ENCODE measurements around the gene RASL10A. TPM values are rescaled to one million over a fixed set of nuclear protein-coding genes. Genes with fewer than 3 reads are reported as not detected.

Gene RASL10A
- total RNA-seq, 2 donors from 2014 or later, result 0.58 to 0.61 TPM

- no peak for ATAC-seq (replicated peaks)
- H3K27ac Mint-ChIP-seq, result no peak overlapping the region
- H3K27me3 Mint-ChIP-seq, result no peaks in the 10 kb centered on the region
Observed at GRCh38 chr22:29331658-29332300, 16.3 kb upstream of the RASL10A start.

GRCh38 chr22:29331213-29331612 is 15.7 kb upstream of the RASL10A start:
- no peaks in the 10 kb centered on the region for H3K27me3 Mint-ChIP-seq
- ATAC-seq (replicated peaks), result no peak
- H3K4me1 Mint-ChIP-seq, result no peaks in the 10 kb centered on the region
- peaks cover 22% of the 10 kb centered on the region for H3K36me3 Mint-ChIP-seq (ENCODE audit: low read depth)
- H3K4me3 Mint-ChIP-seq, result no peak overlapping the region
- H3K27ac Mint-ChIP-seq, result no peak overlapping the region
- H3K9me3 Mint-ChIP-seq, result no peaks in the 10 kb centered on the region

More at GRCh38 chr22:29331658-29332300, 16.3 kb upstream of the RASL10A start:
- H3K36me3 Mint-ChIP-seq (ENCODE audit: low read depth), result peaks cover 27% of the 10 kb centered on the region
- H3K9me3 Mint-ChIP-seq, result no peaks in the 10 kb centered on the region
- H3K4me1 Mint-ChIP-seq, result no peaks in the 10 kb centered on the region
- H3K4me3 Mint-ChIP-seq, result no peak overlapping the region

GRCh38 chr22:29330753-29331152 is 15.3 kb upstream of the RASL10A start:
- Mint-ChIP-seq H3K36me3 (ENCODE audit: low read depth) (peaks cover 17% of the 10 kb centered on the region), H3K9me3 (no peaks in the 10 kb centered on the region), H3K4me1 (no peaks in the 10 kb centered on the region), H3K27me3 (no peaks in the 10 kb centered on the region), H3K4me3 (no peak overlapping the region), H3K27ac (no peak overlapping the region)
- ATAC-seq (replicated peaks), result no peak

DNA sequence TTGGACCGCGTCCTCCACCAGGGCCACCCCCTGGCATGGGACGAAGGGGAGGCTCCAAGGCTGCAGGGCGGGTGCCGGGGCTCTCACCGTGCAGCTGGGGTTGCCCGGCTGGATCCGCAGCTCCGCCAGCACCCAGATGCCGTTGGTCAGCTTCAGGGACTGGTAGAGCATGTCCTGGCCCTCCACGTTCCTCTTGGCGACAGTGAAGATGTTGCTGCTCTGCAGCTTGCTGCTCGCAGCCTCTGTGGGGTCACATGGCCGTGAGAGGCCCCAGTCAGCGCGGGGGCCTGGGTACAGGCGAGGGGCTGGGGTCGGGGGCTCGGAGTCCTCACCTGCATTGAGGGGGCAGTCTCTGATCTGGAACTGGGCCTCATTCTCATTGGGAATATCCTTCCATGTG is 14.8 kb upstream of the RASL10A start:
- no peaks in the 10 kb centered on the region for H3K27me3 Mint-ChIP-seq
- ATAC-seq (replicated peaks), result no peak
- H3K4me3 Mint-ChIP-seq, result no peak overlapping the region
- H3K27ac Mint-ChIP-seq, result no peak overlapping the region
- H3K4me1 Mint-ChIP-seq, result no peaks in the 10 kb centered on the region
- no peaks in the 10 kb centered on the region for H3K9me3 Mint-ChIP-seq
- H3K36me3 Mint-ChIP-seq (ENCODE audit: low read depth), result peaks cover 13% of the 10 kb centered on the region

DNA sequence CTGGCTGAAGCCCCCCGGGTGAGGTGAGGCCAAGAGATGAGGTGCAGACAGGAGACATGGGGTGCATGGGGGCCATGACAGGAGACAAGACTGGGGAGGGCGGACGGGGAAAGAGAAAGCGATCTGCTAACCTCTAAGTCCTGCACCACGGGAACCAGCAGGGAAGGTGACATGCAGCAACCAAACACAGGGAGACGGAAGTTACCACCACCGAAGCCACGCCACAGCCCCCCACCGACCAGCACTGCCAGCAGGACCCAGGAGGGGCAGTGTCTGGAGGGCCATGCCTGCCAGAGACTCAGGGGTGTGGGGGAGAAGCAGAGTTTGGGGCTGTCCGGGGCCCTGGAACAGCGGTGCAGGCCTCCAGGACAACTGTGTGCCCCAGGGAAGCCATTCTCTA is 14.1 kb upstream of the RASL10A start:
- no peak overlapping the region for H3K4me3 Mint-ChIP-seq
- H3K27ac Mint-ChIP-seq, result no peak overlapping the region
- H3K27me3 Mint-ChIP-seq, result no peaks in the 10 kb centered on the region
- no peaks in the 10 kb centered on the region for H3K4me1 Mint-ChIP-seq
- H3K9me3 Mint-ChIP-seq, result no peaks in the 10 kb centered on the region
- peaks cover 13% of the 10 kb centered on the region for H3K36me3 Mint-ChIP-seq (ENCODE audit: low read depth)
- ATAC-seq (replicated peaks), result no peak

GRCh38 chr22:29328566-29329500 is 13.3 kb upstream of the RASL10A start:
- no peaks in the 10 kb centered on the region for H3K4me1 Mint-ChIP-seq
- H3K27ac Mint-ChIP-seq, result no peak overlapping the region
- no peaks in the 10 kb centered on the region for H3K27me3 Mint-ChIP-seq
- no peak overlapping the region for H3K4me3 Mint-ChIP-seq
- H3K36me3 Mint-ChIP-seq (ENCODE audit: low read depth), result peaks cover 13% of the 10 kb centered on the region
- ATAC-seq (replicated peaks), result no peak
- no peaks in the 10 kb centered on the region for H3K9me3 Mint-ChIP-seq

- Mint-ChIP-seq H3K9me3 (no peaks in the 10 kb centered on the region), H3K27me3 (no peaks in the 10 kb centered on the region), H3K4me1 (no peaks in the 10 kb centered on the region), H3K27ac (no peak overlapping the region), H3K36me3 (ENCODE audit: low read depth) (peaks cover 6% of the 10 kb centered on the region), H3K4me3 (no peak overlapping the region)
- peak; percentile 7 for ATAC-seq (replicated peaks)
Observed at GRCh38 chr22:29328055-29328454, 12.6 kb upstream of the RASL10A start.

GRCh38 chr22:29327089-29327764 is 11.7 kb upstream of the RASL10A start:
- Mint-ChIP-seq H3K27ac (no peak overlapping the region), H3K36me3 (ENCODE audit: low read depth) (peaks cover 6% of the 10 kb centered on the region), H3K27me3 (no peaks in the 10 kb centered on the region)

GRCh38 chr22:29326481-29326880 is 11.0 kb upstream of the RASL10A start:
- Mint-ChIP-seq H3K4me3 (no peak overlapping the region), H3K4me1 (no peaks in the 10 kb centered on the region), H3K27ac (no peak overlapping the region), H3K9me3 (no peaks in the 10 kb centered on the region), H3K36me3 (ENCODE audit: low read depth) (peaks cover 6% of the 10 kb centered on the region), H3K27me3 (no peaks in the 10 kb centered on the region)
- no peak for ATAC-seq (replicated peaks)

More at GRCh38 chr22:29327089-29327764, 11.7 kb upstream of the RASL10A start:
- no peaks in the 10 kb centered on the region for H3K4me1 Mint-ChIP-seq
- no peak overlapping the region for H3K4me3 Mint-ChIP-seq
- H3K9me3 Mint-ChIP-seq, result no peaks in the 10 kb centered on the region
- no peak for ATAC-seq (replicated peaks)

GRCh38 chr22:29325785-29326315 is 10.4 kb upstream of the RASL10A start:
- H3K27me3 Mint-ChIP-seq, result no peaks in the 10 kb centered on the region

GRCh38 chr22:29325356-29325755 is 9.9 kb upstream of the RASL10A start:
- ATAC-seq (replicated peaks), result no peak
- Mint-ChIP-seq H3K36me3 (ENCODE audit: low read depth) (peaks cover 6% of the 10 kb centered on the region), H3K4me3 (no peak overlapping the region), H3K4me1 (no peaks in the 10 kb centered on the region), H3K27ac (no peak overlapping the region), H3K27me3 (no peaks in the 10 kb centered on the region), H3K9me3 (no peaks in the 10 kb centered on the region)

More at GRCh38 chr22:29325785-29326315, 10.4 kb upstream of the RASL10A start:
- ATAC-seq (replicated peaks), result no peak
- Mint-ChIP-seq H3K36me3 (ENCODE audit: low read depth) (peaks cover 6% of the 10 kb centered on the region), H3K4me1 (no peaks in the 10 kb centered on the region), H3K4me3 (no peak overlapping the region), H3K27ac (no peak overlapping the region), H3K9me3 (no peaks in the 10 kb centered on the region)

DNA sequence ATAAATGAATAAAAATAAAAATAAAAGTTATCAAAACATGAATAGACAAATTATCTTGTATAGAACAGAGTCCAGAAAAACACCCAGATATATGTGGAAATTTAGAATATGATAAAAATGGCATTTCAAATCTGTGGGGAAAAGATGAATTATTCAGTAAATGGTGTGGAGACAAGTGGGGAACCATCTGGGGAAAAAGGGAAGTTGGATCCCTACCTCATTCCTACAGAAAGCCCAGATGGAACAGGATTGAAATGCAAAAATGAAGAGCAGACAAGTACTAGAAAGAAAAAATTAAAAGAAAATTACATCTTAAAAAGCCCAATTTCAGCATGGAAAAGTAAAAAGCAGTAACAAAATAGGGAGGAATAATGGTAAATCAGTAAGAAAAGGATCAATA is 8.1 kb upstream of the RASL10A start:
- no peak overlapping the region for H3K4me3 Mint-ChIP-seq
- H3K27me3 Mint-ChIP-seq, result no peaks in the 10 kb centered on the region
- no peak overlapping the region for H3K27ac Mint-ChIP-seq
- H3K9me3 Mint-ChIP-seq, result no peaks in the 10 kb centered on the region
- no peaks in the 10 kb centered on the region for H3K36me3 Mint-ChIP-seq (ENCODE audit: low read depth)
- no peaks in the 10 kb centered on the region for H3K4me1 Mint-ChIP-seq
- no peak for ATAC-seq (replicated peaks)

GRCh38 chr22:29320546-29320945 is 5.0 kb upstream of the RASL10A start:
- Mint-ChIP-seq H3K36me3 (ENCODE audit: low read depth) (peaks cover 6% of the 10 kb centered on the region), H3K9me3 (no peaks in the 10 kb centered on the region), H3K27me3 (peaks cover 11% of the 10 kb centered on the region), H3K27ac (no peak overlapping the region), H3K4me1 (no peaks in the 10 kb centered on the region), H3K4me3 (no peak overlapping the region)
- no peak for ATAC-seq (replicated peaks)

GRCh38 chr22:29319072-29319471 is 3.6 kb upstream of the RASL10A start:
- Mint-ChIP-seq H3K9me3 (no peaks in the 10 kb centered on the region), H3K36me3 (ENCODE audit: low read depth) (peaks cover 11% of the 10 kb centered on the region), H3K4me3 (no peak overlapping the region), H3K4me1 (peaks cover 6% of the 10 kb centered on the region), H3K27me3 (peaks cover 17% of the 10 kb centered on the region), H3K27ac (no peak overlapping the region)
- ATAC-seq (replicated peaks), result no peak

Measured in activated T-helper 17 cell treated with anti-CD3 and anti-CD28 coated beads, Interleukin-2, amount 50 U/mL, for 72 hours (primary cell).